Subcutaneous adipose tissue (tissue), 4 donors: Measurements from ENCODE around the gene MAPKAP1. TPM values are rescaled to one million over a fixed set of nuclear protein-coding genes. Genes with fewer than 3 reads are reported as not detected.

Source experiments
- total RNA-seq, 4 donors: library from RNA; depleted of rRNA; stranded (reverse); fragments of >200 nt; gene quantifications; one replicate each; pipeline ENCODE4 v1.1.0, GENCODE V29; 2016
- TF ChIP-seq, protein P1 (sequence below): fragments of 450-650 bp; IDR thresholded peaks from one replicate; pipeline ENCODE4 v1.5.1; 2016; ENCODE audit warnings: low read depth, mild to moderate bottlenecking, control low read depth, antibody characterized with exemption, moderate library complexity

Gene MAPKAP1
- total RNA-seq, 4 donors from 2014 or later, result 64.4 to 146 (median 83.9) TPM

- TF ChIP-seq, protein P1, sequence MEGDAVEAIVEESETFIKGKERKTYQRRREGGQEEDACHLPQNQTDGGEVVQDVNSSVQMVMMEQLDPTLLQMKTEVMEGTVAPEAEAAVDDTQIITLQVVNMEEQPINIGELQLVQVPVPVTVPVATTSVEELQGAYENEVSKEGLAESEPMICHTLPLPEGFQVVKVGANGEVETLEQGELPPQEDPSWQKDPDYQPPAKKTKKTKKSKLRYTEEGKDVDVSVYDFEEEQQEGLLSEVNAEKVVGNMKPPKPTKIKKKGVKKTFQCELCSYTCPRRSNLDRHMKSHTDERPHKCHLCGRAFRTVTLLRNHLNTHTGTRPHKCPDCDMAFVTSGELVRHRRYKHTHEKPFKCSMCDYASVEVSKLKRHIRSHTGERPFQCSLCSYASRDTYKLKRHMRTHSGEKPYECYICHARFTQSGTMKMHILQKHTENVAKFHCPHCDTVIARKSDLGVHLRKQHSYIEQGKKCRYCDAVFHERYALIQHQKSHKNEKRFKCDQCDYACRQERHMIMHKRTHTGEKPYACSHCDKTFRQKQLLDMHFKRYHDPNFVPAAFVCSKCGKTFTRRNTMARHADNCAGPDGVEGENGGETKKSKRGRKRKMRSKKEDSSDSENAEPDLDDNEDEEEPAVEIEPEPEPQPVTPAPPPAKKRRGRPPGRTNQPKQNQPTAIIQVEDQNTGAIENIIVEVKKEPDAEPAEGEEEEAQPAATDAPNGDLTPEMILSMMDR, result no peak
Observed at GRCh38 chr9:125549039-125549438, 158.0 kb downstream of the MAPKAP1 start.

GRCh38 chr9:125548141-125548540, 158.9 kb downstream of the MAPKAP1 start:
- TF ChIP-seq, protein P1, result no peak

- TF ChIP-seq, protein P1, result no peak
Observed at GRCh38 chr9:125547368-125547767, 159.6 kb downstream of the MAPKAP1 start.

- TF ChIP-seq, protein P1, result no peak
Observed at GRCh38 chr9:125545845-125546244, 161.2 kb downstream of the MAPKAP1 start.

DNA sequence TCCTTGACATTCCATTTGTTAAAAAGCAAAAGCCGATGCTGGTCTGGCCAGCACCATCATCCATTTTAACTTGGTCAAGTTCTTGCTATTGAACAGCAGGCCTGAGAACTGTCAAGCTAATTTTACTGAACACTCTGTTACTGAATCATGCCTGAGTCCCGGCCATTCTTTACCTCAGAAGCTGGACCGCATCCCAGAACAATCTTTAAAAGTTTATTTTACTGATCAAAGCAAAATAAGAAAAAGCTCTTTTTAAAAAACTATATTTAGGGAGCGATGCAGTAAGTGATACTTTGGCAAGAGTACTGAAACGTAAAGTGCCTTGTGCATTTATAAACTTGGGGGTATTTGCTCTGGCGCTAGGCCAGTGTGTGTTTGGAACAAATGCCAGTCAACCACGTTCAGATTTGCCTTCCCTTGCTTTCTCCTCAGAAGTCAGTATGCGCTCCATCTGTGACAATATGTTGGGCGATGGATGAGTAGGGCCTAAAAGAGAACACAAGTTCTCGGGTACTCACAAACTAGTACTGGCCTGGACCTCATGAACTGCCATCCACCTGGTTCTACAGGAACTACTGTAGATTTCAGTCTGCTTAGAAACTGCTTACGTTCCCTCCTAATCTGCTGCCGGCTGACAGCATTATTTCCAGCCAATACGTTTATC, 161.9 kb downstream of the MAPKAP1 start:
- TF ChIP-seq, protein P1, result no peak

- TF ChIP-seq, protein P1, result no peak
Observed at GRCh38 chr9:125544484-125544883, 162.5 kb downstream of the MAPKAP1 start.

- TF ChIP-seq, protein P1, result no peak
Observed at GRCh38 chr9:125541840-125542243, 165.2 kb downstream of the MAPKAP1 start.
